Keratinocyte (primary cell): ENCODE results near the gene NEUROD1. TPM values are rescaled to one million over a fixed set of nuclear protein-coding genes. Genes with fewer than 3 reads are reported as not detected.

ENCODE experiments used
- DNase-seq: peaks from one replicate; pipeline ENCODE4 v3.0.0-alpha.2; 2011; ENCODE audit warnings: low read depth, missing footprints, low spot score
- FAIRE-seq: peaks from 2 replicates; lab custom pipeline; 2011; peaks lifted over from hg19 to GRCh38; lab: Jason Lieb, UNC
- H2AFZ ChIP-seq: 2 replicates; pipeline ENCODE4 v1.6.0; 2012; ENCODE audit warnings: low read length, control low read depth, inconsistent platforms; ENCODE audit not compliant: control insufficient read depth
- H3K27ac ChIP-seq: 2 replicates; pipeline ENCODE4 v1.5.1; 2011; ENCODE audit warnings: low read length; ENCODE audit not compliant: control insufficient read depth, insufficient read depth
- H3K27me3 ChIP-seq: 3 replicates; pipeline ENCODE4 v1.6.0; 2011; ENCODE audit warnings: low read length; ENCODE audit not compliant: control insufficient read depth, insufficient read depth; ENCODE audit errors: extremely low read depth
- H3K36me3 ChIP-seq, 2 experiments: 2 replicates in 1 of 2; 3 replicates in 1 of 2; pipeline ENCODE4 v1.5.1; 2011; ENCODE audit warnings: low read length in 2 of 2, mild to moderate bottlenecking in 1 of 2; ENCODE audit not compliant: control insufficient read depth in 2 of 2, insufficient read depth in 2 of 2; ENCODE audit errors: extremely low read depth in 1 of 2
- H3K4me1 ChIP-seq: 3 replicates; pipeline ENCODE4 v1.5.1; 2011; ENCODE audit warnings: low read length; ENCODE audit not compliant: control insufficient read depth, insufficient read depth; ENCODE audit errors: extremely low read depth
- H3K4me2 ChIP-seq: 3 replicates; pipeline ENCODE4 v1.6.0; 2011; ENCODE audit warnings: low read depth, low read length; ENCODE audit not compliant: control insufficient read depth, insufficient read depth; ENCODE audit errors: extremely low read depth
- H3K4me3 ChIP-seq, 3 experiments: fragments of 200-600 bp in 1 of 3; sonication (generic) in 1 of 3; 2 replicates in 2 of 3; 3 replicates in 1 of 3; pipeline ENCODE4 v1.5.1; 2011 to 2016; ENCODE audit warnings: low read length in 3 of 3, mild to moderate bottlenecking in 3 of 3, control low read depth in 2 of 3, inconsistent platforms in 1 of 3, low read depth in 1 of 3, mixed read lengths in 1 of 3, mixed run types in 1 of 3, moderate library complexity in 1 of 3; ENCODE audit not compliant: control insufficient read depth in 2 of 3, insufficient read depth in 2 of 3; ENCODE audit errors: extremely low read depth in 1 of 3
- H3K79me2 ChIP-seq: 2 replicates; pipeline ENCODE4 v1.6.0; 2012; ENCODE audit warnings: low read length; ENCODE audit not compliant: control insufficient read depth, insufficient read depth
- H3K9ac ChIP-seq: 3 replicates; pipeline ENCODE4 v1.6.0; 2011; ENCODE audit warnings: low read length; ENCODE audit not compliant: control insufficient read depth, insufficient read depth; ENCODE audit errors: extremely low read depth
- H3K9me1 ChIP-seq: 3 replicates; pipeline ENCODE4 v1.6.0; 2011; ENCODE audit warnings: low read length; ENCODE audit not compliant: control insufficient read depth, insufficient read depth; ENCODE audit errors: extremely low read depth
- H3K9me3 ChIP-seq: 2 replicates; pipeline ENCODE4 v1.5.1; 2012; ENCODE audit warnings: low read depth, low read length; ENCODE audit not compliant: control insufficient read depth
- H4K20me1 ChIP-seq: 3 replicates; pipeline ENCODE4 v1.6.0; 2011; ENCODE audit warnings: low read length; ENCODE audit not compliant: control insufficient read depth, insufficient read depth; ENCODE audit errors: extremely low read depth
- CTCF ChIP-seq, 3 experiments: IDR thresholded peaks in 1 of 3; conservative IDR thresholded peaks in 1 of 3; optimal IDR thresholded peaks in 1 of 3; 2 replicates in 2 of 3; 3 replicates in 1 of 3; pipeline versions ENCODE3 to v1.5.1; 2011; ENCODE audit warnings: low read length in 3 of 3, mild to moderate bottlenecking in 3 of 3, moderate library complexity in 2 of 3, control low read depth in 1 of 3, inconsistent platforms in 1 of 3; ENCODE audit not compliant: insufficient read depth in 2 of 3; ENCODE audit errors: extremely low read depth in 1 of 3
- EZH2 ChIP-seq: IDR thresholded peaks from one replicate; pipeline ENCODE4 v1.6.1; 2012; ENCODE audit warnings: inconsistent platforms, mild to moderate bottlenecking, low read length, moderate library complexity
- dilution Hi-C: fragments of 300-500 bp; cut with MboI; formaldehyde crosslinking; loops from one replicate; pipeline ENCODE4 v1.7.0; 2020; ENCODE audit warnings: low sequenced_read_pairs; ENCODE audit not compliant: extremely low pct_ligation_motif_present
- polyA plus RNA-seq, 5 experiments: library from polyadenylated mRNA; depleted of rRNA in 3 of 5; stranded (reverse) in 3 of 5; stranded (forward) in 1 of 5; unstranded in 1 of 5; fragments of >200 nt; gene quantifications; 1 replicate in 1 of 5; 2 replicates in 3 of 5; 3 replicates in 1 of 5; pipeline versions ENCODE4 v1.2.1 to v1.2.3, GENCODE V29; 2011 to 2012; ENCODE audit warnings: missing spikeins in 2 of 5, low read depth in 1 of 5, low replicate concordance in 1 of 5

Gene NEUROD1
- polyA plus RNA-seq, 1 donor (not counting 4 experiments of a cell fraction or from before 2014, with no cell fraction given) = not detected

- Histone ChIP-seq H3K36me3 (no peaks in the 10 kb centered on the region), H3K9ac (no peak overlapping the region), H2AFZ (no peak overlapping the region), H3K4me1 (no peaks in the 10 kb centered on the region), H3K79me2 (no peaks in the 10 kb centered on the region), H3K27ac (no peak overlapping the region), H3K27me3 (peaks cover 6% of the 10 kb centered on the region), H3K4me2 (no peak overlapping the region), H3K9me3 (no peaks in the 10 kb centered on the region), H3K4me3 (no peak overlapping the region), H4K20me1 (no peaks in the 10 kb centered on the region), H3K9me1 (no peaks in the 10 kb centered on the region)
- no peak for DNase-seq
- no peak for FAIRE-seq
- TF ChIP-seq EZH2 = no peak
- TF ChIP-seq CTCF (optimal IDR thresholded peaks at IDR 0.05 in 1 of 3, IDR thresholded peaks at IDR 0.05 in 1 of 3, conservative IDR thresholded peaks at IDR 0.05 in 1 of 3; ENCODE audit: extremely low read depth in 1 of 3, insufficient read depth in 2 of 3, low read length in 3 of 3) = no peak
- dilution Hi-C loops = no loop called here
These were observed 52.8 kb downstream of the NEUROD1 start for GRCh38 chr2:181627545-181627944.

- Histone ChIP-seq H3K79me2 (no peaks in the 10 kb centered on the region), H3K9ac (no peak overlapping the region), H4K20me1 (no peaks in the 10 kb centered on the region), H3K9me1 (no peaks in the 10 kb centered on the region), H3K27me3 (peaks cover 6% of the 10 kb centered on the region), H3K4me2 (no peak overlapping the region), H3K27ac (no peak overlapping the region), H3K4me1 (no peaks in the 10 kb centered on the region), H3K4me3 (no peak overlapping the region), H3K36me3 (no peaks in the 10 kb centered on the region), H3K9me3 (no peaks in the 10 kb centered on the region), H2AFZ (no peak overlapping the region)
- FAIRE-seq (no peak), DNase-seq (no peak)
- TF ChIP-seq CTCF (optimal IDR thresholded peaks at IDR 0.05 in 1 of 3, IDR thresholded peaks at IDR 0.05 in 1 of 3, conservative IDR thresholded peaks at IDR 0.05 in 1 of 3; ENCODE audit: extremely low read depth in 1 of 3, insufficient read depth in 2 of 3, low read length in 3 of 3) (no peak), EZH2 (no peak)
- dilution Hi-C loops = no loop called here
These were observed 53.6 kb downstream of the NEUROD1 start for GRCh38 chr2:181626671-181627070.

Other genes starting within 250 kb of the NEUROD1 start
- 2.5 to 4.7 TPM (median 4.6 TPM) in 3 replicates for gene ITGA4, start 223.1 kb downstream of the NEUROD1 start, polyA plus RNA-seq
- 0.03 to 0.08 TPM in 2 of 3 replicates, not detected in the other for gene CERKL, start 23.4 kb downstream of the NEUROD1 start, polyA plus RNA-seq
- gene ITPRID2, start 211.2 kb upstream of the NEUROD1 start, polyA plus RNA-seq = 86.3 to 146 TPM (median 91.4 TPM) in 3 replicates